ENCODE measurements around the gene BAZ2B.
A peak's percentile ranks its signal among the peaks of the same experiment; 100 is the strongest.

BAZ2B gene

DNA sequence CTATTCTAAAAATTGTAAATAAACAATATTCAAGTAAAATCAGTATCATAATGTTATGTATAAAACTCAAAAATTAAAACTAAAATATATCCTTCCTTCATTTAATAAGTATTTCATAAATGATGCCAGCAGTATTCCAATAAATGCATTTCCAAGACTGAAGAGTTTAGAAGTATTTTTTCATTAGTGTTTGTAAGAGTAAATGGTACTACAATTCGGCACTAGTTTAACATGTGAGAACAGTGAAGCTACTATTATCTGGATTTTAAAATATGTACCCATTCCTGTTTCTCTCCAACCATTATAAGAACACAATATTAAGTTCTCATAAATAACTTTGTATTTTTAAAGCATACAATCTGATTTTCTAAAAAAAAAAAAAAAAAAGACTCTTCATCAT is 3.3 kb downstream of the BAZ2B start:
- no peaks in the 10 kb centered on the region for H3K9me2 ChIP-seq (replicated peaks; ENCODE audit: low read depth, low read length)

GRCh38 chr2:159612255-159612901 is 4.0 kb downstream of the BAZ2B start:
- Histone ChIP-seq H3K9me2 (replicated peaks; ENCODE audit: low read depth, low read length) (no peaks in the 10 kb centered on the region), H3K36me3 (ENCODE audit: insufficient read depth, low read length) (no peaks in the 10 kb centered on the region), H2AFZ (ENCODE audit: low read length) (no peak overlapping the region), H3K79me2 (ENCODE audit: insufficient read depth, low read length) (peaks cover 49% of the 10 kb centered on the region), H4K20me1 (ENCODE audit: insufficient read depth, low read length, poor library complexity, severe bottlenecking) (peaks cover 20% of the 10 kb centered on the region), H3K4me3 (ENCODE audit: low read length, poor library complexity, severe bottlenecking) (peak overlapping the region; percentile 85), H3K27me3 (ENCODE audit: insufficient read depth, low read length, poor library complexity, severe bottlenecking) (no peaks in the 10 kb centered on the region), H3K4me2 (ENCODE audit: low read depth, low read length, poor library complexity, severe bottlenecking) (peak overlapping the region; percentile 87), H3K9ac (ENCODE audit: low read depth, low read length, poor library complexity, severe bottlenecking) (peak overlapping the region; percentile 92), H3K9me3 (ENCODE audit: insufficient read depth, low read depth, low read length) (no peaks in the 10 kb centered on the region), H3F3A (ENCODE audit: low read depth) (0 out of 2 replicates have a peak, but pooled peaks cover 3% of the 10 kb centered on the region), H3K4me1 (ENCODE audit: insufficient read depth, low read length, poor library complexity, severe bottlenecking) (peaks cover 52% of the 10 kb centered on the region)
- TF ChIP-seq CTCF (conservative IDR thresholded peaks at IDR 0.05; ENCODE audit: low read length): no peak
- no peak for TF ChIP-seq EZH2phosphoT487 (IDR thresholded peaks at IDR 0.05; ENCODE audit: borderline replicate concordance)

More for the DNA sequence above, 3.3 kb downstream of the BAZ2B start:
- peaks cover 49% of the 10 kb centered on the region for H3K79me2 ChIP-seq (ENCODE audit: insufficient read depth, low read length)
- peaks cover 20% of the 10 kb centered on the region for H4K20me1 ChIP-seq (ENCODE audit: insufficient read depth, low read length, poor library complexity, severe bottlenecking)
- H3K9ac ChIP-seq (ENCODE audit: low read depth, low read length, poor library complexity, severe bottlenecking): peak overlapping the region; percentile 92
- no peaks in the 10 kb centered on the region for H3K27me3 ChIP-seq (ENCODE audit: insufficient read depth, low read length, poor library complexity, severe bottlenecking)
- no peaks in the 10 kb centered on the region for H3K9me3 ChIP-seq (ENCODE audit: insufficient read depth, low read depth, low read length)
- H3K4me1 ChIP-seq (ENCODE audit: insufficient read depth, low read length, poor library complexity, severe bottlenecking): peaks cover 52% of the 10 kb centered on the region
- no peaks in the 10 kb centered on the region for H3K36me3 ChIP-seq (ENCODE audit: insufficient read depth, low read length)
- no peak overlapping the region for H2AFZ ChIP-seq (ENCODE audit: low read length)
- H3K4me2 ChIP-seq (ENCODE audit: low read depth, low read length, poor library complexity, severe bottlenecking): peak overlapping the region; percentile 87
- H3K4me3 ChIP-seq (ENCODE audit: low read length, poor library complexity, severe bottlenecking): peak overlapping the region; percentile 85
- TF ChIP-seq CTCF (conservative IDR thresholded peaks at IDR 0.05; ENCODE audit: low read length) (no peak), EZH2phosphoT487 (IDR thresholded peaks at IDR 0.05; ENCODE audit: borderline replicate concordance) (no peak)
- 0 out of 2 replicates have a peak, but pooled peaks cover 3% of the 10 kb centered on the region for H3F3A ChIP-seq (ENCODE audit: low read depth)

DNA sequence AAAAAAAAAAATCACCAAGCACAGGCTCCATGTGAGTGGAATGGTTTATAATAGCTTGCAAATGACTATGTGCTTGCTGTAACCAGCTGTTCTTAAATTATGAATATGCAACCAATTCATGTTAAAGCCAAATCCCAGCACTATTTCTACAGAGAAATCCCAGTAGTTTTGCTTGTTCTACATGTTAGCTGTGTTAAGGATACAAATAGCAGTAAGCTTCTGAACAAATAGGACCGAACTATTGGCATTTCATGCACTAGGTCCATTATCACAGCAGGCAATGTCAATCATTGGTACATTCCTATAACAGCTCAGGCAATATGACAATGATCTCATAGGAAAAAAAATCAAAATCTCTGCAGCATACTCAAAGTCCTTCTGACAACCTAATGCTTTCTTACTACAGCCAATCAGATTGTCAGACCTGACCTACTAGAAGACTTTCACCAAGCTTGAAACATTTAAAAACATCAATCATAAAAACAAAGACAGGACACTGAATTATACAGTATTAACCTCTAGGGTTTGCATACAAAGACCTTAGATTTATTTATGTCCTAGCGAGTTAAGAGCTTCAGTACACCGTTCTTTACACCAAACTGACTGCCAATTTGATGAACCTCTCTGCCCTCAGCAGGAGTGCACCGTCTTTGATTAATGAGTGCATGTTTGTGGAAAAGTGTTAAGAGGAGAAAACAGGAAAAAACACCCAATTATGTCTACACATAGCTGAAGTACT is 6.4 kb downstream of the BAZ2B start:
- no peaks in the 10 kb centered on the region for H3K27me3 ChIP-seq (ENCODE audit: insufficient read depth, low read length, poor library complexity, severe bottlenecking)
- H3K9me3 ChIP-seq (ENCODE audit: insufficient read depth, low read depth, low read length): no peaks in the 10 kb centered on the region
- H3K4me1 ChIP-seq (ENCODE audit: insufficient read depth, low read length, poor library complexity, severe bottlenecking): peaks cover 57% of the 10 kb centered on the region
- H3F3A ChIP-seq (ENCODE audit: low read depth): 0 out of 2 replicates have a peak, but pooled peaks cover 3% of the 10 kb centered on the region
- H3K36me3 ChIP-seq (ENCODE audit: insufficient read depth, low read length): no peaks in the 10 kb centered on the region
- H3K9me2 ChIP-seq (replicated peaks; ENCODE audit: low read depth, low read length): no peaks in the 10 kb centered on the region
- no peak overlapping the region for H3K9ac ChIP-seq (ENCODE audit: low read depth, low read length, poor library complexity, severe bottlenecking)
- H2AFZ ChIP-seq (ENCODE audit: low read length): no peak overlapping the region
- H3K4me3 ChIP-seq (ENCODE audit: low read length, poor library complexity, severe bottlenecking): no peak overlapping the region
- peak overlapping the region; percentile 51 for H3K4me2 ChIP-seq (ENCODE audit: low read depth, low read length, poor library complexity, severe bottlenecking)
- peaks cover 20% of the 10 kb centered on the region for H4K20me1 ChIP-seq (ENCODE audit: insufficient read depth, low read length, poor library complexity, severe bottlenecking)
- H3K79me2 ChIP-seq (ENCODE audit: insufficient read depth, low read length): peaks cover 54% of the 10 kb centered on the region
- TF ChIP-seq CTCF (conservative IDR thresholded peaks at IDR 0.05; ENCODE audit: low read length): no peak
- TF ChIP-seq EZH2phosphoT487 (IDR thresholded peaks at IDR 0.05; ENCODE audit: borderline replicate concordance): no peak

Measured in Loucy (cell line).